Measurements from ENCODE around the gene NT5C. TPM values are rescaled to one million over a fixed set of nuclear protein-coding genes. Genes with fewer than 3 reads are reported as not detected.
A peak's percentile ranks its signal among the peaks of the same experiment; 100 is the strongest.

Gene NT5C
- total RNA-seq, 1 experiment from 2014 or later: 136 TPM

DNA sequence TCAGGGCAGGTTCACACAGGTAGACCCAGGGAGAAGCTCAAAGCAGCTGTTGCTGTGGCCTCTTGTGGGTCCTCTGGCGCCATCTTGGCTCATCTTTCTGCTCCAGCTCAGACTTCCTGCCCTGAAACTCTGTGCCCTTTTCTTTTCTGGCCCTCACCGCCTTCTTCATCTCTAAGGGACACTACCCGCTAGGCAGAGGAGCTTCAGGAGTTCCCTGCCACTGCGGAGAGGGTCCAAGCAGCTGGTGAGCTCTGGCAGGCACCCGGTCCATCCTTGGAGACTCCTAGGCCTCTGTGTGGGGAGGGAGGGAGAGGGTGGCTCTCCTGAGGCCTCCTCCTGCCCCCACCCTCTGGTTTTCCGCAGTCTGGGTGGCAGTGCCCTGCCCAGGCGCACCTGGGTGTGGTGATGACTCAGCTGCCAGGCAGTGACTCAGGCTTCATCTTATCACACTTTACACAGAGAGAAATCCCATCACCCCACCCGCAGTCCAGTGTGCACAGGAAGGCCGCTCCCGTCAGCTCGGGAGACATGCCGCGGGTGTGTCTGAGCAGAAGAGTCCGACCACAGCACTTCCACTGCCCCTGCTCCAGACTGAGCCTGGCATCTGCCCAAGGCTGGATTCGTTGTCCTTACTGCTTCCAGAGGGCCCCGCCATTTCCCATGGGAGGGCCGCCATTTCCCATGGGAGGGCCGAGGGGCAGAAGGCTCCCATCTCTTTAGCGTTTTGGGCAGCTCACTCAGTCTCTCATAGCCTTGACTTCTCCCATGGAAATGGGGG, 7.3 kb downstream of the NT5C start:
- Histone ChIP-seq H3K27ac (peak overlapping the region; percentile 75), H3K27me3 (replicated peaks) (no peaks in the 10 kb centered on the region), H3K4me1 (replicated peaks) (peaks cover 27% of the 10 kb centered on the region), H3K4me3 (no peak overlapping the region), H3K9me3 (replicated peaks) (no peaks in the 10 kb centered on the region), H3K36me3 (peaks cover 49% of the 10 kb centered on the region)
- DNase-seq (ENCODE audit: low read depth in 1 of 2, low spot score in 2 of 2): peak; percentile 93 to 98

DNA sequence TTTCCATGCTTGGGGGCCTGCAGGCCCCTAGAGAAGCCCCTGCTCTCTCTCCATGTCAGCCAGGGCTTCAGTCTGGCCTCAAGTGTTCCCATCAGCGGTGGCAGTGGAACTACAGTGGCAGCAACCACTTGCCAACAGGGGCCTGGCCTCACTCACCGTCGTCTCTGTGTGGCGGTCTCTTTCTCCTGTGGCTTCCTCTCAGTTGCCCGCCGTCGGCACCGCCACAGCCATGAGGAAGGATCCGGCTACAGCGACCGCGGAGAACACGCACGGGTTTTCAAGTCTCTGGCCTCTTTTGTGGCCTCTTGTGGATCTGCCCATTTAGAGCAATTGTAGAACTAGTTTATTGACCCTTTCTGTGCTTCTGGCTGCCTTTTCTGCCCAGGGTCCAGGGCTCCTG, 13.2 kb downstream of the NT5C start:
- Histone ChIP-seq H3K27ac (no peak overlapping the region), H3K4me3 (no peak overlapping the region), H3K27me3 (replicated peaks) (no peaks in the 10 kb centered on the region), H3K9me3 (replicated peaks) (no peaks in the 10 kb centered on the region), H3K36me3 (peaks cover 55% of the 10 kb centered on the region), H3K4me1 (replicated peaks) (peaks cover 11% of the 10 kb centered on the region)
- DNase-seq (ENCODE audit: low read depth in 1 of 2, low spot score in 2 of 2): no peak

DNA sequence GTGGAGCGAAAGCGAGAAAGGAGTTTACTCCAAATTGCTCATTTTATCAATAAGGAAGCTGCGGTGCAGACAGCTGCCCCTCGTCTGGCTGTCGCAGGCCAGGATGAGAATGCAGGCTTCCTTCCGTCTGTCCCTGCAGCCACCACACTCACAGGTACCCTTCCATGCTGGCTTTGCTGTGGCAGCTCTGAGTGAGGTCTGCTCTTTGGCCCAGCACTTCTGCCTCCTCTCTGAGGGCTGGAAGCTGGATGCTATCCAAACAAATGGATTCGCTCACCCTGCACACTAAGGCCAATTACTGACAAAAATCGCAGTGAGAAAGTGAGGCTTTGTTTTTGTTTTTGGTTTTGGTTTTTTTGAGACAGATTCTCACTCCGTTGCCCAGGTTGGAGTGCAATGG, 14.8 kb downstream of the NT5C start:
- H3K9me3 ChIP-seq (replicated peaks): no peaks in the 10 kb centered on the region
- peaks cover 53% of the 10 kb centered on the region for H3K36me3 ChIP-seq
- no peak overlapping the region for H3K27ac ChIP-seq
- H3K27me3 ChIP-seq (replicated peaks): no peaks in the 10 kb centered on the region
- H3K4me1 ChIP-seq (replicated peaks): peaks cover 11% of the 10 kb centered on the region
- H3K4me3 ChIP-seq: no peak overlapping the region
- DNase-seq (ENCODE audit: low read depth in 1 of 2, low spot score in 2 of 2): no peak

DNA sequence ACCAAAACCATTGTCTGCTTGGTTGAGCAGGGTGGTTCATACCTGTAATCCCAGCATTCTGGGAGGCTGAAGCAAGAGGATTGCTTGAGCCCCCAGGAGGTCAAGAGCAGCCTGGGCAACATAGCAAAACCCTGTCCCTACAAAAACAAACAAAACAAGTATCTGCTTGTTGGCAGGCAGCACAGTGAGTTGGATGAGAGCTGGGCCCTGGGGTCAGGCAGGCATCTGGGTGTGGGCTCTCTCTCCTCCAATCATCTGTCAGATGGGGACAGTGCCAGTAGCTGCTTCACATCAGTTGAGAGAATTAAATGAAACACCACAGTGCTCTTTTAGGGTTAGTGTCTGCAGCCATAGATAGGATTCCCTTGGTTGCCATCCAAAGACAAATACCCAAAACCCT, 16.0 kb downstream of the NT5C start:
- DNase-seq (ENCODE audit: low read depth in 1 of 2, low spot score in 2 of 2): no peak
- no peak overlapping the region for H3K27ac ChIP-seq
- H3K36me3 ChIP-seq: peaks cover 44% of the 10 kb centered on the region
- no peak overlapping the region for H3K4me3 ChIP-seq
- no peaks in the 10 kb centered on the region for H3K27me3 ChIP-seq (replicated peaks)
- H3K9me3 ChIP-seq (replicated peaks): no peaks in the 10 kb centered on the region
- peaks cover 13% of the 10 kb centered on the region for H3K4me1 ChIP-seq (replicated peaks)

DNA sequence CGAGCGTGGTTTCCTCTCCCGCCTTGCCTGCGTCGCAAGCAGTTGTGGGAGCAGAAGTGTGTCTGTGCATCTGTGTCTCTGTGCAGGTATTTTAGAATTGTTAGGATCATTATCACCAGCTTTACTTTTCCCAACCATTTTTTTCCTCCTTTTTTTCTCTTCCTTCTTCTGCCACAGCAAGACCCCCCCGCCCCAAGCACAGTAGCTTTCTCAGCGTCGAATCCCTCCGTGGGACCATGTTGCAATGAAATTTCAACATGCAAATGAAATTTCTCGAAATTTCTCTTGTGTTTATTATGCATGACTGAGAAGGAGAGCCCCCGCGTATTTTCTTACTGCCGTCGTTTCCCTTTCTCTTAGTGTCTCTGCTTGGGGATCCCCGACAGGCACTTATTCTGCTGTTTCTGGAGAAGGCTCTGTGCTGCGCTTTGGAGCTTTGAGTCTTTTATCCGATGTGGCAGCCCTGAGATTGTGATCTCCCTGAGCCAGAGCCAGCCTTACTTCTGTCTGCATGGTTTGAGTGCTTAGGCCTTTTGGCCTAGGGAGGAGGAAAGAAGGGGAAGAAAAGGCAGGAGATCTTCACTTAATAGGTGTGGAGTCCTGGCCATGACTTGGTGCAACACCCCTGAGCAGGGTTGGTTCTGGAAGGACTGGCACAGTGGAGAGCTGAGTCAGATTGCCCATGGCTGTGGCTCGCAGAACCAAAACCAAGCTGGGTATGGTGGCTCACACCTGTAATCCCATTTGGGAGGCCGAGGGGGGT, 16.8 kb downstream of the NT5C start:
- H3K27ac ChIP-seq: peak overlapping the region; percentile 30
- no peaks in the 10 kb centered on the region for H3K27me3 ChIP-seq (replicated peaks)
- DNase-seq (ENCODE audit: low read depth in 1 of 2, low spot score in 2 of 2): no peak

DNA sequence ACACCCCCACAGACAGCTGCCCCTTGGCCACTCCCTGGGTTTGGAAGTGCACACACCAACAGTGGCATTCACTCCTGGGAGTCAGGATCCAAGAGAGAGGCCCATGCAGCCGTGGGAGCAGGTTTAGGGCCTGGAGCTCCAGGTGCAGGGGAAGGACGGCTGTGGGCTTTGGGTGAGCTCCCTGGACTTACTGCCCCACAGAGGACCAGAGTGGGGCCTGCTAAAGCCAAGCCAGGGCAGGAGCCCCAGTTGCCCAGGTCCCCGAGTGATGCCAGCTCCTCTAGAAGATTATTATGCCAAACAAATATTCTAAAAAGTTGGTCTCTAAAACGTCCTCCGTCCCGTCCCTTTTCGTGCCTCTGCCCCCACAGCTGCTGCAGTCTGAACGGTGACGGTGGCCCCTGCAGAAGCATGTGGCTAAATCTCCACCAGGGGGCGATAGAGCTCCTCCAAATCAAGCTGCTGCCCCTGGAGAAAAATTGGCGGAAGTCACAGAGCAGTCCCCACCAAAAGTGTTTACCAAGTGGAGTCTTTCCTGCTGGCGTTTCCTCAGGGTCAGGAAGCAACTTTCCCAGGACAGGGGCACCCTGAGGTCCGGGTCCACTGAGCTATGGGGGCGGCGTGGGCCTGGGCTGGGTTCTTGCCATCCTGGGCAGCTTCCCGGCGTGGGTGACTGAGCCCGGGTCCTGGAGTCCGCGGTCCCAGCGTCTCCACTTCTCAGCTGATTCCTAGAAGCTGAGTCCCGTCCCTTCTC, 17.6 kb downstream of the NT5C start:
- Histone ChIP-seq H3K27me3 (replicated peaks) (no peaks in the 10 kb centered on the region), H3K36me3 (peaks cover 39% of the 10 kb centered on the region), H3K27ac (peak overlapping the region; percentile 30), H3K4me3 (peak overlapping the region; percentile 37), H3K4me1 (replicated peaks) (peaks cover 23% of the 10 kb centered on the region), H3K9me3 (replicated peaks) (no peaks in the 10 kb centered on the region)
- peak; percentile 94 to 96 for DNase-seq (ENCODE audit: low read depth in 1 of 2, low spot score in 2 of 2)

More for the DNA sequence above, 16.8 kb downstream of the NT5C start:
- Histone ChIP-seq H3K9me3 (replicated peaks) (no peaks in the 10 kb centered on the region), H3K36me3 (peaks cover 41% of the 10 kb centered on the region), H3K4me3 (peak overlapping the region; percentile 37), H3K4me1 (replicated peaks) (peaks cover 17% of the 10 kb centered on the region)

DNA sequence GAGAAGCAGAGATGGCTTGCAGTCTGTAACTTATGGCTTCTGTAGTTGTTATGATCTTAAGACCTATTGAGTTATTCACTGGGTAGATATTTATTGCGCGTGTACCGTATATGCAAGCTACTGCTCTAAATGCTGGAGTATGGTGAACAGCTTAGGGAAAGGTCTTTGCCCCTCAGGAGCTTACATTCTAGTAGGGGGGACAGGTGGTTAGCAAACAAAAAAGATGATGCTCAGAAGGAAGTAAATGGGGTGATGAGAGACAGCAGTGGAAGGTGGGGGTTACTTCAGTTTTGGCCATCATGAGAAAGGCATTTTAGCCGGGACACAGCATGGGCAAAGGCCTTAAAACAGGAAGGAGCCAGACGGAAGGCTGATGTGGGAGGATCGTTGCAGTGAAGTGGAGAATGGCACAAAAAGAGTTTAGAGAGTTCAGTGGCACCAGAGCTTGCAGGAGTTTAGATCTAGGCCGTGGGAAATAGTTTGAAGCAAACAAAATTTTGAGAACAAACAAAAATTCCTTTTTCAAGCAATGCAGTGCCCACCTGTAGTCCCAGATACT, 19.7 kb downstream of the NT5C start:
- no peak overlapping the region for H3K4me3 ChIP-seq
- H3K27ac ChIP-seq: no peak overlapping the region
- H3K9me3 ChIP-seq (replicated peaks): no peaks in the 10 kb centered on the region
- peaks cover 28% of the 10 kb centered on the region for H3K36me3 ChIP-seq
- peaks cover 28% of the 10 kb centered on the region for H3K4me1 ChIP-seq (replicated peaks)
- H3K27me3 ChIP-seq (replicated peaks): no peaks in the 10 kb centered on the region
- DNase-seq (ENCODE audit: low read depth in 1 of 2, low spot score in 2 of 2): no peak

DNA sequence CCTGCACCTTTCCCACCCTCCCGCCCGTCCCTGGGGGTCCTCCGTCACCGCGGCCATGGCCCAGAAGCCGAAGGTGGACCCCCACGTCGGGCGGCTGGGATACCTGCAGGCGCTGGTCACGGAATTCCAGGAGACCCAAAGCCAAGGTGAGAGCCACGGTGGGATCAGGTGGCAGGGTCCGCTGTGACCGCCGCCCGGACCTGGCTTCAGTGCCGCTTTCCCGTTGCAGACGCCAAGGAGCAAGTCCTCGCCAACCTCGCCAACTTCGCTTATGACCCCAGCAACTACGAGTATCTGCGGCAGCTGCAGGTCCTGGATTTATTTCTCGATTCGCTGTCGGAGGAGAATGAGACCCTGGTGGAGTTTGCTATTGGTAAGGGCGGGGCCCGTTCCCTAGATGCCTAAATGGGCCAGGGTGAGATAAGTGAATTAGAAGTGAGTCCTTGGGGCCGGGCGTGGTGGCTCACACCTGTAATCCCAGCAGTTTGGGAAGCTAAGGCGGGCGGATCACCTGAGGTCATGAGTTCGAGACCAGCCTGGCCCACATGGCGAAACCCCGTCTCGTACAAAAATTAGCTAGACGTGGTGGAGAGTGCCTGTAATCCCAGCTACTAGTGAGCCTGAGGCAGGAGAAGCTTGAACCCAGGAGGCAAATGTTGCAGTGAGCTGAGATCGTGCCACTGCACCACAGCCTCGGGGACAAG, 21.2 kb downstream of the NT5C start:
- peaks cover 15% of the 10 kb centered on the region for H3K36me3 ChIP-seq
- H3K27ac ChIP-seq: no peak overlapping the region
- peaks cover 41% of the 10 kb centered on the region for H3K4me1 ChIP-seq (replicated peaks)
- no peak for DNase-seq (ENCODE audit: low read depth in 1 of 2, low spot score in 2 of 2)
- H3K27me3 ChIP-seq (replicated peaks): no peaks in the 10 kb centered on the region
- peak overlapping the region; percentile 50 for H3K4me3 ChIP-seq
- H3K9me3 ChIP-seq (replicated peaks): no peaks in the 10 kb centered on the region

DNA sequence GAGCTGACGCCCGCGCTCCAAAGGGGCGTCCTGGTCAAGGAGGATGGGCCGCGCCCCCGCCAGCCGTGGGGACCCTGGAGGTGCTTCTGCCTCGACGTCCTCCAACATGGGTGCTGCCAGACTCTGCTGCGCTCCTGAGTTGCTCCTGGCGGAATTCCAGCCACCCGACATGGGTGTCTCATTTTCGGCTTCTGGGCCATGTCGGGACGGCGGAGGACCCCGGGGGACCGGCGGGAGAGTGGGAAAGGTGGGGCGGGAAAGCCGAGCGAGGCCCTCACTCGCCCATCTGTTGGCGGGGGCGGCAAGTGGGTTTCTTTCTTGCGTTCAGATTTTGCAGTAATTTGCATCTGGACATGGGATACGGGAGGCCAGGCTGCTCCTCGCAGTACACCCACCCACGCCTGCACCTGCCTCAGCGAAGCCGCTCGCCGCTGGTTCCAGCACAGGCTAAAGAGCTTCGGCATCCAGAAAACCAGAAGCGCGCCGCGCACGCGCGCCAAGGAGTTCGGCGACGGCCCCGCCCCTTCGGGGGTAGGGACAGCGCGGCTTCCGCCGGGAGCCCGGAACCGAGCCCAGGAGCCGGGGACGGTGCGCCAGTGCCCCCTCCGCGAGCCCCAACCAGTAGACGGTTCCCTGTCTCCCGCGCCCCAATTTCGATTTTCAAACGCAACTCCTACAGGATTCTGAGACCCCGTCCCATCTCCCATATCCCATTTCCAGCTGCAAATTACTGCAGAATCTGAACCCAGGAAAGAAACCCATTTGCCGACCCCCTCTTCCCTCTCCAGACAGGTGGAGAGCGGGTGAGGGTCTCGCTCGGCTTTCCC, 21.9 kb downstream of the NT5C start, which contains the start of gene ARMC7:
TSS of gene ARMC7 (plus strand) at position 563 of the 827 bp plus-strand sequence. CDS start 320 bp downstream, outside the sequence.
- DNase-seq (ENCODE audit: low read depth in 1 of 2, low spot score in 2 of 2): peak; percentile 84 to 93
- Histone ChIP-seq H3K4me3 (peak within 1 kb of the TSS; percentile 50), H3K9me3 (replicated peaks) (no peaks in the 10 kb centered on the region), H3K36me3 (peaks cover 7% of the 10 kb centered on the region; the same call in 1 of the 2 replicates), H3K27ac (no peak within 1 kb of the TSS), H3K4me1 (replicated peaks) (peaks cover 39% of the 10 kb centered on the region), H3K27me3 (replicated peaks) (no peaks in the 10 kb centered on the region)

DNA sequence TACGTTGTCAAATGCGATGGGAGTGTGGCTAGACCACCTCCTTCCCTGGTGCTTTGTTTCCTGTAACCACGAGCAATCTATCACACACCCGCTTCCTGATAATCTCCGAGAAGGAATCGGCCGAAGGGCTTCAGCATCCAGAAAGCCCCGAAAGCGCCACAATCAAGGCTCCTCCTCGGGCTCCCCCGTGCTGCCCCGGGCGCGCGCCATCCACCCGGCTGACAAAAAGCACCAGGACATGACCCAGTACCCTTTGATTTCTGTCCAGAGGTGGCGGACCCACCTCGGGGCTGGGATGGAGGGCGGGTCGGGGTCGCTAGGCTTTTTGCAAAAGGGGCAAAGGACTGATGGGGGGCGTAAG, 22.5 kb downstream of the NT5C start:
- 0 out of 2 replicates have a peak, but pooled peaks cover 3% of the 10 kb centered on the region for H3K36me3 ChIP-seq
- H3K9me3 ChIP-seq (replicated peaks): no peaks in the 10 kb centered on the region
- peak overlapping the region; percentile 50 for H3K4me3 ChIP-seq
- H3K27ac ChIP-seq: no peak overlapping the region
- no peaks in the 10 kb centered on the region for H3K27me3 ChIP-seq (replicated peaks)
- DNase-seq (ENCODE audit: low read depth in 1 of 2, low spot score in 2 of 2): no peak
- H3K4me1 ChIP-seq (replicated peaks): peaks cover 34% of the 10 kb centered on the region

DNA sequence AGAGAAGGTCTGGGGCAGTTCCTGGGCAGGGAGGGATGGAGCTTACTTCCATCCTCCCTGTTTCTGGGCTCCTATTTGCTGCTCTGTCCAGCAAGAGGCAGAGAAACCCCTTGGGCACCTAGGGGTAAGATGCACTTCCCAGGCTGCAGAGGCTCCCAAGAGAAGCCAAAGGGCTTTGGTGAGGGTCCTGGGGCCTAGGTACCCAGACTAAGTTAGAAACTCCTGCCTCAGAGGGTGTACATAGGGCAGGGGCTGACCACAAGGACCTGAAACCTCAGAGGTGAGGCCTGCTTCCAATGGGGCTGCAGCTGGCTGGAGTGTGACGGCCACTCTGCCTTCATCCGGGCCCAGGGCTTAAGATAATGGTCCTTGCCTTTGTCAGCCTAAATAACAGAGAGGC, 23.3 kb downstream of the NT5C start:
- H3K27me3 ChIP-seq (replicated peaks): no peaks in the 10 kb centered on the region
- H3K9me3 ChIP-seq (replicated peaks): no peaks in the 10 kb centered on the region
- H3K27ac ChIP-seq: no peak overlapping the region
- H3K4me1 ChIP-seq (replicated peaks): peaks cover 30% of the 10 kb centered on the region
- H3K36me3 ChIP-seq: no peaks in the 10 kb centered on the region
- H3K4me3 ChIP-seq: no peak overlapping the region
- no peak for DNase-seq (ENCODE audit: low read depth in 1 of 2, low spot score in 2 of 2)

Data from SJSA1 (cell line).